OCI-LY1 (cell line): ENCODE measurements around the gene SEC61B.

Experiments
- CTCF ChIP-seq: fragments of 200-600 bp; sonication (generic), shearing (Covaris generic); IDR thresholded peaks from 2 replicates; pipeline ENCODE4 v1.5.1; 2017; ENCODE audit warnings: mild to moderate bottlenecking, antibody characterized with exemption, low read length, moderate library complexity, mixed read lengths
- EZH2 ChIP-seq: fragments of 200-600 bp; sonication (generic), shearing (Covaris generic); IDR thresholded peaks from 2 replicates; pipeline ENCODE4 v1.8.0; 2017; ENCODE audit warnings: borderline replicate concordance, mixed run types, mild to moderate bottlenecking, antibody characterized with exemption, low read length, moderate library complexity, mixed read lengths

- TF ChIP-seq CTCF, result no peak
- TF ChIP-seq EZH2, result no peak
Observed at GRCh38 chr9:99181206-99181605, 40.9 kb upstream of the SEC61B start.
